ENCODE measurements around the gene DAAM2.

The DAAM2 gene

GRCh38 chr6:39911513-39912125 is 119.4 kb downstream of the DAAM2 start:
- no peak for ATAC-seq

- no peak for ATAC-seq
These were observed 120.3 kb downstream of the DAAM2 start for GRCh38 chr6:39912446-39912845.

GRCh38 chr6:39913391-39913916 is 121.3 kb downstream of the DAAM2 start:
- ATAC-seq = no peak

GRCh38 chr6:39914239-39914638 is 122.1 kb downstream of the DAAM2 start:
- ATAC-seq = no peak

- no peak for ATAC-seq
These were observed 123.7 kb downstream of the DAAM2 start for GRCh38 chr6:39915866-39916265.

- ATAC-seq = no peak
These were observed 125.2 kb downstream of the DAAM2 start for GRCh38 chr6:39917329-39917728.

- no peak for ATAC-seq
These were observed 125.8 kb downstream of the DAAM2 start for GRCh38 chr6:39917981-39918380.

- no peak for ATAC-seq
These were observed 126.7 kb downstream of the DAAM2 start for GRCh38 chr6:39918831-39919230.

GRCh38 chr6:39920157-39920556 is 128.0 kb downstream of the DAAM2 start:
- no peak for ATAC-seq

- no peak for ATAC-seq
These were observed 130.6 kb downstream of the DAAM2 start for GRCh38 chr6:39922821-39923220.

- no peak for ATAC-seq
These were observed 131.2 kb downstream of the DAAM2 start for GRCh38 chr6:39923394-39923793.

- ATAC-seq = no peak
These were observed 131.7 kb downstream of the DAAM2 start for GRCh38 chr6:39923861-39924260.

- ATAC-seq = no peak
These were observed 132.1 kb downstream of the DAAM2 start for GRCh38 chr6:39924283-39924682.

GRCh38 chr6:39925191-39925930 is 133.2 kb downstream of the DAAM2 start:
- ATAC-seq = no peak

- ATAC-seq = no peak
These were observed 133.7 kb downstream of the DAAM2 start for GRCh38 chr6:39925931-39926290.

GRCh38 chr6:39926668-39927067 is 134.5 kb downstream of the DAAM2 start:
- no peak for ATAC-seq

GRCh38 chr6:39927159-39927558 is 135.0 kb downstream of the DAAM2 start:
- ATAC-seq = no peak

- no peak for ATAC-seq
These were observed 137.0 kb downstream of the DAAM2 start for GRCh38 chr6:39929039-39929732.

GRCh38 chr6:39929733-39930461 is 137.7 kb downstream of the DAAM2 start:
- ATAC-seq = no peak

GRCh38 chr6:39930540-39930939 is 138.4 kb downstream of the DAAM2 start:
- no peak for ATAC-seq

GRCh38 chr6:39931607-39932006 is 139.4 kb downstream of the DAAM2 start:
- no peak for ATAC-seq

GRCh38 chr6:39932386-39932910 is 140.3 kb downstream of the DAAM2 start:
- no peak for ATAC-seq

- ATAC-seq = peak in 1 of 2 donors; percentile 30
These were observed 141.5 kb downstream of the DAAM2 start for GRCh38 chr6:39933669-39934130.

Measured in activated CD4-positive, CD25-positive, alpha-beta regulatory T cell treated with anti-CD3 and anti-CD28 coated beads, Interleukin-2, amount 50 U/mL, for 24 hours (primary cell).